K562 (cell line): ENCODE data around the gene CCSER2. TPM values are rescaled to one million over a fixed set of nuclear protein-coding genes. Genes with fewer than 3 reads are reported as not detected.

Source experiments
- ATAC-seq: fragments of 200-7000 bp; cut with Tn5 transposase; 3 replicates; pipeline ENCODE4 v1.9.1; 2020; ENCODE audit warnings: moderate library complexity
- BruUV-seq: library from RNA; stranded (reverse); fragments of 400-500 nt; replicated peaks from 2 replicates; lab custom pipeline; 2021; lab: Mats Ljungman, UMichigan
- CTCF ChIA-PET: fragments of 300-600 bp; formaldehyde crosslinking; extraction: SDS; loops from one replicate; lab custom pipeline; 2021; ENCODE audit warnings: low intra/inter-chr PET ratio; lab: Yijun Ruan, JAX
- POLR2A ChIA-PET: fragments of 300-600, 350-650 bp; sonication (Branson Sonifier 250); formaldehyde crosslinking; extraction: SDS; loops from one replicate; lab custom pipeline; 2021; ENCODE audit warnings: antibody characterized with exemption, inconsistent platforms; lab: Yijun Ruan, JAX
- DNase-seq, 4 experiments: peaks; one replicate each; pipeline versions ENCODE4 v3.0.0 to v3.0.0-alpha.2; 2011 to 2018; ENCODE audit warnings: low spot score in 3 of 4, mixed read lengths in 3 of 4; ENCODE audit errors: extremely low read depth in 1 of 4
- FAIRE-seq: peaks from 2 replicates; lab custom pipeline; 2011; peaks lifted over from hg19 to GRCh38; lab: Jason Lieb, UNC
- H2AFZ ChIP-seq: 2 replicates; pipeline ENCODE4 v1.6.0; 2011; ENCODE audit warnings: low read depth, low read length, control low read depth, inconsistent platforms
- H3K27ac ChIP-seq: fragments of 200-600 bp; 3 replicates; pipeline ENCODE4 v1.8.0; 2011; ENCODE audit warnings: low read depth, mild to moderate bottlenecking, control low read depth, inconsistent platforms, low read length, moderate library complexity, mixed read lengths; ENCODE audit errors: extremely low read depth
- H3K27me3 ChIP-seq, 2 experiments: fragments of 300-600 bp in 1 of 2; 2 replicates in 1 of 2; 3 replicates in 1 of 2; pipeline versions ENCODE4 v1.6.0 to v1.8.0; 2011; ENCODE audit warnings: inconsistent platforms in 2 of 2, low read length in 2 of 2, mild to moderate bottlenecking in 1 of 2, mixed read lengths in 1 of 2, moderate library complexity in 1 of 2; ENCODE audit not compliant: control insufficient read depth in 2 of 2, insufficient read depth in 2 of 2
- H3K36me3 ChIP-seq: fragments of 300-600 bp; 3 replicates; pipeline ENCODE4 v1.8.0; 2011; ENCODE audit warnings: mild to moderate bottlenecking, low read length, inconsistent platforms; ENCODE audit not compliant: control insufficient read depth, insufficient read depth
- H3K4me1 ChIP-seq, 2 experiments: fragments of 200-600 bp in 1 of 2; replicated peaks in 1 of 2; 2 replicates in 1 of 2; 3 replicates in 1 of 2; pipeline versions ENCODE4 v1.5.1 to v1.8.0; 2011; ENCODE audit warnings: inconsistent platforms in 2 of 2, low read length in 2 of 2, mild to moderate bottlenecking in 1 of 2, mixed read lengths in 1 of 2, moderate library complexity in 1 of 2; ENCODE audit not compliant: control insufficient read depth in 2 of 2, insufficient read depth in 2 of 2
- H3K4me2 ChIP-seq: 2 replicates; pipeline ENCODE4 v1.6.1; 2011; ENCODE audit warnings: low read length, control low read depth, inconsistent platforms, mixed read lengths; ENCODE audit not compliant: insufficient read depth
- H3K4me3 ChIP-seq: fragments of 200-600 bp; sonication (generic), shearing (Covaris generic); 2 replicates; pipeline ENCODE4 v1.5.1; 2016; ENCODE audit warnings: control low read depth, inconsistent platforms
- H3K79me2 ChIP-seq: fragments of 200-600 bp; 3 replicates; pipeline ENCODE4 v1.8.0; 2011; ENCODE audit warnings: low read length, inconsistent platforms; ENCODE audit not compliant: control insufficient read depth, insufficient read depth
- H3K9ac ChIP-seq, 2 experiments: 2 replicates each; pipeline versions ENCODE4 v1.6.0 to v1.6.1; 2011; ENCODE audit warnings: low read depth in 2 of 2, low read length in 2 of 2, control low read depth in 1 of 2, inconsistent platforms in 1 of 2, mild to moderate bottlenecking in 1 of 2, mixed read lengths in 1 of 2; ENCODE audit not compliant: insufficient read depth in 1 of 2
- H3K9me1 ChIP-seq: one replicate; pipeline ENCODE4 v1.6.0; 2011; ENCODE audit warnings: inconsistent platforms, mild to moderate bottlenecking, low read length, moderate library complexity; ENCODE audit not compliant: control insufficient read depth, insufficient read depth
- H3K9me3 ChIP-seq: replicated peaks from 2 replicates; pipeline ENCODE4 v1.5.1; 2011; ENCODE audit warnings: low read depth, low read length, inconsistent platforms; ENCODE audit not compliant: control insufficient read depth, insufficient read depth
- H4K20me1 ChIP-seq: replicated peaks from 2 replicates; pipeline ENCODE4 v1.6.1; 2011; ENCODE audit warnings: low read length, inconsistent platforms, mixed read lengths; ENCODE audit not compliant: control insufficient read depth, insufficient read depth
- ATF7 ChIP-seq: fragments of 450-650 bp; IDR thresholded peaks from 2 replicates; pipeline ENCODE4 v1.7.1; 2014; ENCODE audit warnings: mild to moderate bottlenecking, moderate library complexity
- CREB1 ChIP-seq, 2 experiments: sonication (generic) in 1 of 2; formaldehyde crosslinking in 1 of 2; IDR thresholded peaks; 2 replicates each; pipeline versions ENCODE4 v1.6.1 to v1.8.0; 2012 to 2022; ENCODE audit warnings: inconsistent platforms in 1 of 2, mild to moderate bottlenecking in 1 of 2, missing genetic modification reagents in 1 of 2, moderate library complexity in 1 of 2
- HLTF ChIP-seq: fragments of 450-650 bp; IDR thresholded peaks from 2 replicates; pipeline ENCODE4 v1.6.1; 2016
- MAFK ChIP-seq: IDR thresholded peaks from 2 replicates; pipeline ENCODE4 v1.6.1; 2011; ENCODE audit warnings: low read length, improper control_type of control experiment
- MCM5 ChIP-seq: fragments of 450-650 bp; IDR thresholded peaks from 2 replicates; pipeline ENCODE4 v1.6.1; 2016; ENCODE audit warnings: low read depth
- POU5F1 ChIP-seq: fragments of 150-350 bp; IDR thresholded peaks from 2 replicates; pipeline ENCODE4 v1.6.1; 2014; ENCODE audit warnings: borderline replicate concordance, low read length, low read depth, mild to moderate bottlenecking; ENCODE audit not compliant: partially characterized antibody
- RBM15 ChIP-seq: fragments of 200-400 bp; formaldehyde crosslinking; IDR thresholded peaks from 2 replicates; pipeline ENCODE4 v1.6.1; 2018; ENCODE audit warnings: mild to moderate bottlenecking, low read length, moderate library complexity; ENCODE audit not compliant: insufficient read depth
- RBM17 ChIP-seq: fragments of 200-400 bp; formaldehyde crosslinking; IDR thresholded peaks from 2 replicates; pipeline ENCODE4 v1.6.1; 2017; ENCODE audit warnings: low read depth, mild to moderate bottlenecking, low read length, borderline replicate concordance
- SMARCC2 ChIP-seq: fragments of 450-650 bp; IDR thresholded peaks from 2 replicates; pipeline ENCODE4 v1.6.1; 2017; ENCODE audit warnings: antibody characterized with exemption, moderate library complexity, mild to moderate bottlenecking, low read depth
- TBP ChIP-seq: optimal IDR thresholded peaks from 2 replicates; pipeline ENCODE3; 2011; ENCODE audit warnings: low read depth, low read length, improper control_type of control experiment
- ZBTB43 ChIP-seq: sonication (generic); formaldehyde crosslinking; IDR thresholded peaks from 2 replicates; pipeline ENCODE4 v1.8.0; 2023; ENCODE audit warnings: mild to moderate bottlenecking, missing genetic modification reagents
- ZBTB9 ChIP-seq: fragments of 450-650 bp; formaldehyde crosslinking; IDR thresholded peaks from 2 replicates; pipeline ENCODE4 v1.4.0; 2020; ENCODE audit warnings: mild to moderate bottlenecking, moderate library complexity
- ZNF57 ChIP-seq: fragments of 450-650 bp; formaldehyde crosslinking; IDR thresholded peaks from 2 replicates; pipeline ENCODE4 v1.4.0; 2020; ENCODE audit warnings: mild to moderate bottlenecking, moderate library complexity
- ZNF79 ChIP-seq: fragments of 250-450 bp; sonication (Bioruptor Pico); IDR thresholded peaks from 2 replicates; pipeline ENCODE4 v1.4.0; 2020; ENCODE audit warnings: low read depth, mild to moderate bottlenecking, moderate library complexity
- WGBS: fragments of 100-300 bp; shearing (Covaris generic); methylation state at CpG from one replicate; pipeline ENCODE4 v1.1.6; 2016; ENCODE audit warnings: low coverage, mixed read lengths; ENCODE audit not compliant: insufficient coverage; ENCODE audit errors: missing lambda C conversion rate; 5-methylcytosine and 5-hydroxymethylcytosine counted together
- in situ Hi-C: fragments of 300-500 bp; cut with MboI; formaldehyde crosslinking; loops from 4 replicates; pipeline ENCODE4 v1.15.0; 2018; ENCODE audit warnings: inconsistent platforms, mixed read lengths
- intact Hi-C: fragments of 100-400 bp; cut with micrococcal nuclease; formaldehyde crosslinking; loops from 2 replicates; pipeline ENCODE4 v1.14.2; 2022
- polyA plus RNA-seq, 8 experiments: library from polyadenylated mRNA; depleted of rRNA in 4 of 8; stranded (reverse) in 5 of 8; unstranded in 3 of 8; fragments of >200 nt; fragmentation: Nextera tagmentation in 2 of 8; fragmentation: Illumina TruSeq in 1 of 8; extraction: Ambion mirVana in 2 of 8; extraction: Trizol in 1 of 8; gene quantifications; 2 replicates each; pipeline versions ENCODE4 v1.2.1 to v1.2.3, GENCODE V29; 2011 to 2014; ENCODE audit warnings: inconsistent platforms in 1 of 8, missing spikeins in 1 of 8
- total RNA-seq, 7 experiments: library from RNA; depleted of rRNA in 6 of 7; stranded (reverse); fragments of >200 nt in 6 of 7; fragmentation: Illumina TruSeq in 2 of 7; extraction: Trizol in 2 of 7; gene quantifications; 2 replicates each; pipeline versions ENCODE4 v1.2.1 to v1.2.3, GENCODE V29; 2011 to 2021; ENCODE audit warnings: low replicate concordance in 1 of 7
- TF ChIP-seq, protein P1 (sequence below): fragments of 250-450 bp; sonication (Bioruptor Pico); IDR thresholded peaks from 2 replicates; pipeline ENCODE4 v1.4.0; 2020; ENCODE audit warnings: mild to moderate bottlenecking, moderate library complexity, borderline replicate concordance

The CCSER2 gene
- total and polyA plus RNA-seq, 9 of the 15 experiments (the other 6 are each of a cell fraction or from before 2014, with no cell fraction given) = 2.7 to 15.1 (median 9.7) TPM

GRCh38 chr10:84521468-84521867 lies 193.1 kb downstream of the CCSER2 start:
- CTCF ChIA-PET = no interaction called here
- no peak for ATAC-seq
- Histone ChIP-seq H3K9me3 (peaks cover 4% of the 10 kb centered on the region; the same call in 1 of the 2 replicates), H3K4me2 (no peak overlapping the region), H3K9ac (no peak overlapping the region), H3K27ac (no peak overlapping the region), H3K4me1 (peaks cover 0 to 11% of the 10 kb centered on the region in 2 experiments; a peak in 3 of 5 replicates), H3K79me2 (no peaks in the 10 kb centered on the region), H4K20me1 (no peaks in the 10 kb centered on the region), H3K9me1 (no peaks in the 10 kb centered on the region), H2AFZ (no peak overlapping the region), H3K27me3 (no peaks in the 10 kb centered on the region), H3K4me3 (no peak overlapping the region), H3K36me3 (no peaks in the 10 kb centered on the region)
- no peak for FAIRE-seq
- no peak for DNase-seq
- no peak for TF ChIP-seq SMARCC2
- TF ChIP-seq ZNF57 (CRISPR knock-in tag) = no peak
- TF ChIP-seq MAFK = no peak
- TF ChIP-seq MCM5 = no peak
- TF ChIP-seq CREB1 (IDR thresholded peaks at IDR 0.05) = no peak
- no peak for TF ChIP-seq CREB1 (CRISPR knock-in tag; IDR thresholded peaks at IDR 0.05)
- TF ChIP-seq, protein P1, sequence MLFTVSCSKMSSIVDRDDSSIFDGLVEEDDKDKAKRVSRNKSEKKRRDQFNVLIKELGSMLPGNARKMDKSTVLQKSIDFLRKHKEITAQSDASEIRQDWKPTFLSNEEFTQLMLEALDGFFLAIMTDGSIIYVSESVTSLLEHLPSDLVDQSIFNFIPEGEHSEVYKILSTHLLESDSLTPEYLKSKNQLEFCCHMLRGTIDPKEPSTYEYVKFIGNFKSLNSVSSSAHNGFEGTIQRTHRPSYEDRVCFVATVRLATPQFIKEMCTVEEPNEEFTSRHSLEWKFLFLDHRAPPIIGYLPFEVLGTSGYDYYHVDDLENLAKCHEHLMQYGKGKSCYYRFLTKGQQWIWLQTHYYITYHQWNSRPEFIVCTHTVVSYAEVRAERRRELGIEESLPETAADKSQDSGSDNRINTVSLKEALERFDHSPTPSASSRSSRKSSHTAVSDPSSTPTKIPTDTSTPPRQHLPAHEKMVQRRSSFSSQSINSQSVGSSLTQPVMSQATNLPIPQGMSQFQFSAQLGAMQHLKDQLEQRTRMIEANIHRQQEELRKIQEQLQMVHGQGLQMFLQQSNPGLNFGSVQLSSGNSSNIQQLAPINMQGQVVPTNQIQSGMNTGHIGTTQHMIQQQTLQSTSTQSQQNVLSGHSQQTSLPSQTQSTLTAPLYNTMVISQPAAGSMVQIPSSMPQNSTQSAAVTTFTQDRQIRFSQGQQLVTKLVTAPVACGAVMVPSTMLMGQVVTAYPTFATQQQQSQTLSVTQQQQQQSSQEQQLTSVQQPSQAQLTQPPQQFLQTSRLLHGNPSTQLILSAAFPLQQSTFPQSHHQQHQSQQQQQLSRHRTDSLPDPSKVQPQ (CRISPR knock-in tag) = no peak
- TF ChIP-seq ATF7 = no peak
- TF ChIP-seq ZBTB9 (CRISPR knock-in tag) = no peak
- no peak for TF ChIP-seq ZNF79
- no peak for TF ChIP-seq HLTF
- TF ChIP-seq RBM15 = no peak
- no peak for TF ChIP-seq ZBTB43 (CRISPR knock-in tag)
- TF ChIP-seq RBM17 = no peak
- TF ChIP-seq POU5F1 = no peak
- no peak for TF ChIP-seq TBP
- BruUV-seq = no TSS peak
- in situ Hi-C loops = no loop called here
- POLR2A ChIA-PET = interaction anchor here (0.9 to 1.5 kb wide), 2 partner anchors 9 kb away, joined by 3 to 4 read pairs; no protein-coding TSS in a partner anchor
- intact Hi-C loops = no loop called here
- WGBS = 0% methylated on average over 2 of the region's 2 CpGs
